DOHH2 (cell line): ENCODE results near the gene CREB3L2.

Experiments
- EZH2phosphoT487 ChIP-seq: fragments of 200-600 bp; sonication (generic); IDR thresholded peaks from 2 replicates; pipeline ENCODE4 v1.6.1; 2017; ENCODE audit warnings: borderline replicate concordance, mild to moderate bottlenecking, antibody characterized with exemption, low read length, moderate library complexity, mixed read lengths
- TF ChIP-seq, protein P1 (sequence below): fragments of 200-600 bp; sonication (generic); IDR thresholded peaks from one replicate; pipeline ENCODE4 v1.5.1; 2014; ENCODE audit warnings: antibody characterized with exemption, mild to moderate bottlenecking, low read depth, low read length; ENCODE audit not compliant: poor library complexity, severe bottlenecking

DNA sequence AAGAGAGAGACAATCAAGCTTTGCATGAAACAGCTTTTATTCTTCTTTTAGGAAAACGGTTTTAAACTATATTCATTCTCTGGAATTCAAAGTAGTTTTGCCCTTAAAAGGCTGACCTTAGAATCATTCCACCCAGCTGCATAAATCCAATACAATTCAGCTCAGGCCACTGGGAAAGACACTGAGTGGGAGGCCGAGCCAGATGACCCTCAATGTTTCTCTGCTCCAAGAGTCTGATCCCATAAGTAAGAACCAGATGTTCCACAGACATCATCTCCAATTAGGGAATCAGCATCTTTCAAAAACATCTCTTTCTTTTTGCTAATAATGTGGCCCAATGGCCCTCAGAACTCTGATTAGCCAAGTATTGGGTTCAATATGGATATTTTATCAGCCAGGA is 26.1 kb downstream of the CREB3L2 start:
- TF ChIP-seq, protein P1, sequence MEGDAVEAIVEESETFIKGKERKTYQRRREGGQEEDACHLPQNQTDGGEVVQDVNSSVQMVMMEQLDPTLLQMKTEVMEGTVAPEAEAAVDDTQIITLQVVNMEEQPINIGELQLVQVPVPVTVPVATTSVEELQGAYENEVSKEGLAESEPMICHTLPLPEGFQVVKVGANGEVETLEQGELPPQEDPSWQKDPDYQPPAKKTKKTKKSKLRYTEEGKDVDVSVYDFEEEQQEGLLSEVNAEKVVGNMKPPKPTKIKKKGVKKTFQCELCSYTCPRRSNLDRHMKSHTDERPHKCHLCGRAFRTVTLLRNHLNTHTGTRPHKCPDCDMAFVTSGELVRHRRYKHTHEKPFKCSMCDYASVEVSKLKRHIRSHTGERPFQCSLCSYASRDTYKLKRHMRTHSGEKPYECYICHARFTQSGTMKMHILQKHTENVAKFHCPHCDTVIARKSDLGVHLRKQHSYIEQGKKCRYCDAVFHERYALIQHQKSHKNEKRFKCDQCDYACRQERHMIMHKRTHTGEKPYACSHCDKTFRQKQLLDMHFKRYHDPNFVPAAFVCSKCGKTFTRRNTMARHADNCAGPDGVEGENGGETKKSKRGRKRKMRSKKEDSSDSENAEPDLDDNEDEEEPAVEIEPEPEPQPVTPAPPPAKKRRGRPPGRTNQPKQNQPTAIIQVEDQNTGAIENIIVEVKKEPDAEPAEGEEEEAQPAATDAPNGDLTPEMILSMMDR = no peak
- no peak for TF ChIP-seq EZH2phosphoT487
